ENCODE measurements around the gene VWA3B. TPM values are rescaled to one million over a fixed set of nuclear protein-coding genes. Genes with fewer than 3 reads are reported as not detected.
A peak's percentile ranks its signal among the peaks of the same experiment; 100 is the strongest.

VWA3B gene
- total RNA-seq, 3 donors from 2014 or later: not detected

GRCh38 chr2:98148595-98149332, 61.8 kb downstream of the VWA3B start:
- no peak for DNase-seq (ENCODE audit: low spot score in 2 of 2)
- H3K4me3 ChIP-seq: peak overlapping the region; percentile 7 to 34 (median 28)
- TF ChIP-seq, protein P1, sequence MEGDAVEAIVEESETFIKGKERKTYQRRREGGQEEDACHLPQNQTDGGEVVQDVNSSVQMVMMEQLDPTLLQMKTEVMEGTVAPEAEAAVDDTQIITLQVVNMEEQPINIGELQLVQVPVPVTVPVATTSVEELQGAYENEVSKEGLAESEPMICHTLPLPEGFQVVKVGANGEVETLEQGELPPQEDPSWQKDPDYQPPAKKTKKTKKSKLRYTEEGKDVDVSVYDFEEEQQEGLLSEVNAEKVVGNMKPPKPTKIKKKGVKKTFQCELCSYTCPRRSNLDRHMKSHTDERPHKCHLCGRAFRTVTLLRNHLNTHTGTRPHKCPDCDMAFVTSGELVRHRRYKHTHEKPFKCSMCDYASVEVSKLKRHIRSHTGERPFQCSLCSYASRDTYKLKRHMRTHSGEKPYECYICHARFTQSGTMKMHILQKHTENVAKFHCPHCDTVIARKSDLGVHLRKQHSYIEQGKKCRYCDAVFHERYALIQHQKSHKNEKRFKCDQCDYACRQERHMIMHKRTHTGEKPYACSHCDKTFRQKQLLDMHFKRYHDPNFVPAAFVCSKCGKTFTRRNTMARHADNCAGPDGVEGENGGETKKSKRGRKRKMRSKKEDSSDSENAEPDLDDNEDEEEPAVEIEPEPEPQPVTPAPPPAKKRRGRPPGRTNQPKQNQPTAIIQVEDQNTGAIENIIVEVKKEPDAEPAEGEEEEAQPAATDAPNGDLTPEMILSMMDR (IDR thresholded peaks at IDR 0.05): no peak
- no peak for TF ChIP-seq POLR2A (IDR thresholded peaks at IDR 0.05)
- no peak for TF ChIP-seq POLR2AphosphoS5 (IDR thresholded peaks at IDR 0.05)
- H3K27ac ChIP-seq: no peak overlapping the region
- H3K36me3 ChIP-seq: no peaks in the 10 kb centered on the region
- no peaks in the 10 kb centered on the region for H3K9me3 ChIP-seq
- intact Hi-C loops (cut with DNase I; ENCODE audit: low total_unique reads): no loop called here
- no peaks in the 10 kb centered on the region for H3K27me3 ChIP-seq
- no peaks in the 10 kb centered on the region for H3K4me1 ChIP-seq

- Histone ChIP-seq H3K27ac (no peak overlapping the region), H3K36me3 (no peaks in the 10 kb centered on the region), H3K4me3 (peak overlapping the region; percentile 7 to 34 (median 28)), H3K9me3 (no peaks in the 10 kb centered on the region), H3K4me1 (no peaks in the 10 kb centered on the region), H3K27me3 (no peaks in the 10 kb centered on the region)
- TF ChIP-seq, protein P1 (IDR thresholded peaks at IDR 0.05): no peak
- TF ChIP-seq POLR2AphosphoS5 (IDR thresholded peaks at IDR 0.05): no peak
- no peak for TF ChIP-seq POLR2A (IDR thresholded peaks at IDR 0.05)
- DNase-seq (ENCODE audit: low spot score in 2 of 2): peak in 1 of 2 donors; percentile 40
- intact Hi-C loops (cut with DNase I; ENCODE audit: low total_unique reads): no loop called here
Measured at GRCh38 chr2:98149333-98149697, 62.3 kb downstream of the VWA3B start.

DNA sequence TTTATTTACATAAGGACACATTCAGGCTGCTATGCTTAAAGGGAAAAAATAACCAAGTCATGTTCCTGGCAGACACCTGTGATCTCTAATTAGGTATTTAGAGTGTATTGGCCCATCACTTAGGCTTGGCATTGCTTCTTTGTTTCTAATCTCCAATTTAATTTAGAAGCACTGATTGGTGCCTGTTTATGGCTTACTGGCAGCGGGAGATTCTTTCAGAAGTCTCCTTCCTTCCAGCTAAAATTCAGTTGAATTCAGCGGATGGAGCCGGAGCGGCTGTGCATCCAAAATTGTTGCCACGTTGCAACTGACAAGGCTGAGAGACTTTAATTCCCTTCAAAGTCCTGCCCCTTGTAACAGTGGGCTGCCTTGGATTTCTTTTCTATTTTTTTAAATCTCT, 66.5 kb downstream of the VWA3B start:
- intact Hi-C loops (cut with DNase I; ENCODE audit: low total_unique reads): no loop called here
- TF ChIP-seq POLR2A (IDR thresholded peaks at IDR 0.05): no peak
- TF ChIP-seq, protein P1 (IDR thresholded peaks at IDR 0.05): no peak
- no peak for TF ChIP-seq POLR2AphosphoS5 (IDR thresholded peaks at IDR 0.05)
- Histone ChIP-seq H3K4me3 (no peak overlapping the region), H3K4me1 (no peaks in the 10 kb centered on the region), H3K36me3 (no peaks in the 10 kb centered on the region), H3K27me3 (no peaks in the 10 kb centered on the region), H3K27ac (no peak overlapping the region), H3K9me3 (no peaks in the 10 kb centered on the region)
- DNase-seq (ENCODE audit: low spot score in 2 of 2): no peak

DNA sequence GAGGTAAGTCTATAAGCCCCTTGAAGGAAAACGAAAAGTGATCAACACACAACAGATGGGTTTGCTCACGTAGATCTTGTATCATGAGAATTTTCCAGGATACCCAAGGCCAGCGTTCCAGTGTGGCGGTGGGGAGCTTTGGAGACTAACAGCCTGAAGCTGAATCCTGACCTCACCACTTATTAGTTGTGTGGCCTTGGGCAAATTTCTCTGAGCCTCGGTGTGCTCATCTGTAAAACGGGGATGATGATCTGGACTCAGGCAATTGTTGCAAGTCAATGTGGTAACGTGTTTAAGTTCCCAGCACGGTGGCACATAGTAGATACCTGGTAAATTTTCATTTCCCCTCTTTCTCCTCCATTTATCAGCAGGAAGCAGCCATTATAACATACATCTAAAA, 68.3 kb downstream of the VWA3B start:
- Histone ChIP-seq H3K9me3 (no peaks in the 10 kb centered on the region), H3K27me3 (no peaks in the 10 kb centered on the region), H3K27ac (no peak overlapping the region), H3K36me3 (no peaks in the 10 kb centered on the region), H3K4me3 (no peak overlapping the region), H3K4me1 (no peaks in the 10 kb centered on the region)
- TF ChIP-seq POLR2A (IDR thresholded peaks at IDR 0.05) (no peak), POLR2AphosphoS5 (IDR thresholded peaks at IDR 0.05) (no peak)
- TF ChIP-seq, protein P1 (IDR thresholded peaks at IDR 0.05): no peak
- no peak for DNase-seq (ENCODE audit: low spot score in 2 of 2)
- intact Hi-C loops (cut with DNase I; ENCODE audit: low total_unique reads): no loop called here

DNA sequence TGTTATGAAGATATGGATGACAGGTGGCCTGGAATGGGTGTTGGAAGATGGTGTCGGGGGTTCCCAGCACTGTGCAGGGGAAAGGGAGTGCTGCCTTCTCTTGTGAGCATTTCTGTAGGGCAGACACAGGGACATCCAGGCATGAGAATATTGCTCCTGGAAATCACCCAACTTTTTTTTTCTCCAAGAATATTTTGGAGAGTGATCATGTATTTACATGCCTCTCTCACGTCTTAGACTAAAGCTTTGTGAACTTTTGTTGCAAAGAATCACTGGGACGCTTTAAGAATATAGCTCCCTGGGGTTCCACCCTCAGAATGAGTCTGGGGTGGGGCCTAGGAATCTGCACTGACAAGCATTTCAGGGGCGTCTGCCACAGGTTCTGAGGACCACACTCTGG, 68.7 kb downstream of the VWA3B start:
- Histone ChIP-seq H3K27ac (no peak overlapping the region), H3K27me3 (no peaks in the 10 kb centered on the region), H3K4me3 (no peak overlapping the region), H3K9me3 (no peaks in the 10 kb centered on the region), H3K36me3 (no peaks in the 10 kb centered on the region), H3K4me1 (no peaks in the 10 kb centered on the region)
- intact Hi-C loops (cut with DNase I; ENCODE audit: low total_unique reads): no loop called here
- TF ChIP-seq POLR2AphosphoS5 (IDR thresholded peaks at IDR 0.05): no peak
- TF ChIP-seq, protein P1 (IDR thresholded peaks at IDR 0.05): no peak
- TF ChIP-seq POLR2A (IDR thresholded peaks at IDR 0.05): no peak
- DNase-seq (ENCODE audit: low spot score in 2 of 2): no peak
